Measurements from ENCODE around the gene RBMXL2. TPM values are rescaled to one million over a fixed set of nuclear protein-coding genes. Genes with fewer than 3 reads are reported as not detected.

Gene RBMXL2
- total and polyA plus RNA-seq, 2 donors (not counting 1 experiment from before 2014, with no cell fraction given): not detected

DNA sequence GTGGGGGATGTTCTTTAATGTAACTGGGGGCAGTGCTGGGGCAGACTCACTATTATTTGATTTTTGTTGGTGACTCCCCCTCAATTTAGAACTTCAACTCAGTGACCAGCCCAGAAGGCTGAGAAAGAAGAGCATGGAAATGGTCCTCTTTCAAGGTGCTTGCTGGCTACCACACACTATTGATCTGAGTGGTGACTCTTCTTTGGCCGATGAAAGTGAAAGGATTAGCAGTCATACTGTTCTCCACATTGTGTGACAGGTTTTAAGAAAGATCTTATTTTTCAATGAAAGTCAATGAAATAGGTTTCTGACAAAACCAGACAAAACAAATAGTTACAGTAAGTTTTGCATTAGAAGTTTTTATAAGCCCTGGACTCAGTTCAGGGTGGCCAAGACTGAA, 38.6 kb upstream of the RBMXL2 start:
- no peak overlapping the region for H3K4me3 ChIP-seq (ENCODE audit: control extremely low read depth in 1 of 5, extremely low read depth in 1 of 5, insufficient read depth in 1 of 5, low read depth in 2 of 5, low read length in 4 of 5)
- Mint-ChIP-seq H3K4me1 (no peaks in the 10 kb centered on the region), H3K27me3 (peaks cover 11% of the 10 kb centered on the region), H3K9me3 (ENCODE audit: insufficient read depth) (no peaks in the 10 kb centered on the region), H3K27ac (no peak overlapping the region), H3K4me3 (no peak overlapping the region)
- POLR2A ChIA-PET: no interaction called here
- no peak overlapping the region for H3K9ac ChIP-seq (ENCODE audit: low read length)
- no peak for TF ChIP-seq EZH2 (IDR thresholded peaks at IDR 0.05; ENCODE audit: borderline replicate concordance, insufficient read depth, low read depth, low read length, poor library complexity, severe bottlenecking)
- no peak for TF ChIP-seq CTCF (IDR thresholded peaks at IDR 0.05)
- no CpG with 5 or more reads among the region's 1 CpG for WGBS (ENCODE audit: insufficient coverage)
- no peaks in the 10 kb centered on the region for H3K27me3 ChIP-seq (replicated peaks in 1 of 4; ENCODE audit: control extremely low read depth in 1 of 4, control insufficient read depth in 3 of 4, insufficient read depth in 4 of 4, low read length in 3 of 4)
- H3K27ac ChIP-seq (ENCODE audit: low read length in 2 of 2): no peak overlapping the region
- H3K4me1 ChIP-seq (ENCODE audit: control insufficient read depth in 2 of 2, insufficient read depth in 2 of 2, low read length in 2 of 2): no peaks in the 10 kb centered on the region
- CTCF ChIA-PET: no interaction called here
- no peak overlapping the region for H3K4me2 ChIP-seq (replicated peaks; ENCODE audit: low read depth, low read length, poor library complexity, severe bottlenecking)
- ATAC-seq (ENCODE audit: low read depth) (no peak), DNase-seq (no peak)
- no peaks in the 10 kb centered on the region for H4K20me1 ChIP-seq (ENCODE audit: control insufficient read depth, insufficient read depth, low read length, poor library complexity, severe bottlenecking)
- H3K36me3 ChIP-seq (replicated peaks in 1 of 2; ENCODE audit: control extremely low read depth in 1 of 2, control insufficient read depth in 1 of 2, extremely low read depth in 1 of 2, insufficient read depth in 2 of 2, low read length in 1 of 2): no peaks in the 10 kb centered on the region
- H3K9me3 ChIP-seq (ENCODE audit: control extremely low read depth in 1 of 3, control insufficient read depth in 2 of 3, insufficient read depth in 1 of 3, low read length in 2 of 3): no peaks in the 10 kb centered on the region
- intact Hi-C loops (cut with micrococcal nuclease): no loop called here
- no peak overlapping the region for H2AFZ ChIP-seq (ENCODE audit: insufficient read depth, low read depth, low read length, poor library complexity, severe bottlenecking)
- H3K79me2 ChIP-seq (ENCODE audit: control insufficient read depth, insufficient read depth, low read length): no peaks in the 10 kb centered on the region

DNA sequence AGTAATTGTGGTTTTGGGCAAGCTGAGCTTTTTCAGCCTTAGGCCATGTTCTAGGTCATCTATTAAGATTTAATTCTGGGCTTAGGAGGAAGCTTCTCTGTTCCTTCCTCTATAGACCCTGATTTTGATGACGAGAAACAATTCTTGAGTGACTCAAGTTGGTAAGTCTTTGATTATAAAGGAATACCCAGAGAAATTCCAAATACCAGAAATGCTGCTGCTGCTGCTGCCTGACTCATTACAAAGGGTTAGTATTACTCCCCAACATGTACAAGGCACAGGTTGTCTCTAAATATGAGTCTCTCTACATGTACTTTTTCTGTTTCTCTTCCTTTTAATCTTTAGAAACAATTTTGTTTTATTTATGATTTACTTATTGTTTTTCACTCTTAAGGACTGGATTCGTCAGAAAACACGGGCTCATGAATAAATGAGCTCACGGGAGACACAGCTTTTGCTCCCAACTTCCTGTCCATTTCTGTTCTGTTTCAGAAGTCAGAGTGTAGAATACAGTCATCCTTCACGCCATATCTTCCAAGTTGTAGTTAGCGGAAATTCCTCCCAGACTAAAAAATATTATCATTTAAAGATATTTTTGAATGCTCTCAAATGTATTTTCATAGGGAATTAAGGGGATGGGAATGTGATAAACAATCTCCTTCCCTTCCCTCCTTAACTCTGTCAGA, 31.8 kb upstream of the RBMXL2 start:
- Mint-ChIP-seq H3K27me3 (peaks cover 6% of the 10 kb centered on the region), H3K27ac (no peak overlapping the region), H3K4me3 (no peak overlapping the region), H3K4me1 (no peaks in the 10 kb centered on the region), H3K9me3 (ENCODE audit: insufficient read depth) (no peaks in the 10 kb centered on the region)
- Histone ChIP-seq H3K4me2 (replicated peaks; ENCODE audit: low read depth, low read length, poor library complexity, severe bottlenecking) (no peak overlapping the region), H3K9me3 (ENCODE audit: control extremely low read depth in 1 of 3, control insufficient read depth in 2 of 3, insufficient read depth in 1 of 3, low read length in 2 of 3) (no peaks in the 10 kb centered on the region), H3K79me2 (ENCODE audit: control insufficient read depth, insufficient read depth, low read length) (no peaks in the 10 kb centered on the region), H3K9ac (ENCODE audit: low read length) (no peak overlapping the region), H3K27ac (ENCODE audit: low read length in 2 of 2) (no peak overlapping the region), H3K4me1 (ENCODE audit: control insufficient read depth in 2 of 2, insufficient read depth in 2 of 2, low read length in 2 of 2) (no peaks in the 10 kb centered on the region), H3K27me3 (replicated peaks in 1 of 4; ENCODE audit: control extremely low read depth in 1 of 4, control insufficient read depth in 3 of 4, insufficient read depth in 4 of 4, low read length in 3 of 4) (peaks cover 0 to 7% (median 0%) of the 10 kb centered on the region in 4 experiments), H3K4me3 (ENCODE audit: control extremely low read depth in 1 of 5, extremely low read depth in 1 of 5, insufficient read depth in 1 of 5, low read depth in 2 of 5, low read length in 4 of 5) (no peak overlapping the region), H3K36me3 (replicated peaks in 1 of 2; ENCODE audit: control extremely low read depth in 1 of 2, control insufficient read depth in 1 of 2, extremely low read depth in 1 of 2, insufficient read depth in 2 of 2, low read length in 1 of 2) (no peaks in the 10 kb centered on the region), H4K20me1 (ENCODE audit: control insufficient read depth, insufficient read depth, low read length, poor library complexity, severe bottlenecking) (no peaks in the 10 kb centered on the region), H2AFZ (ENCODE audit: insufficient read depth, low read depth, low read length, poor library complexity, severe bottlenecking) (no peak overlapping the region)
- DNase-seq (no peak), ATAC-seq (ENCODE audit: low read depth) (no peak)
- ChIA-PET POLR2A (no interaction called here), CTCF (no interaction called here)
- no peak for TF ChIP-seq EZH2 (IDR thresholded peaks at IDR 0.05; ENCODE audit: borderline replicate concordance, insufficient read depth, low read depth, low read length, poor library complexity, severe bottlenecking)
- no peak for TF ChIP-seq CTCF (IDR thresholded peaks at IDR 0.05)
- intact Hi-C loops (cut with micrococcal nuclease): no loop called here
- WGBS (ENCODE audit: insufficient coverage): 100% methylated on average over 1 of the region's 6 CpGs
